Hypothalamus (tissue), 51 donors: ENCODE results near the gene CACNA2D2.

Experiments
- DNase-seq, 51 donors: peaks; one replicate each; lab custom pipeline; 2025; lab: John Stamatoyannopoulos, UW

CACNA2D2 gene

DNA sequence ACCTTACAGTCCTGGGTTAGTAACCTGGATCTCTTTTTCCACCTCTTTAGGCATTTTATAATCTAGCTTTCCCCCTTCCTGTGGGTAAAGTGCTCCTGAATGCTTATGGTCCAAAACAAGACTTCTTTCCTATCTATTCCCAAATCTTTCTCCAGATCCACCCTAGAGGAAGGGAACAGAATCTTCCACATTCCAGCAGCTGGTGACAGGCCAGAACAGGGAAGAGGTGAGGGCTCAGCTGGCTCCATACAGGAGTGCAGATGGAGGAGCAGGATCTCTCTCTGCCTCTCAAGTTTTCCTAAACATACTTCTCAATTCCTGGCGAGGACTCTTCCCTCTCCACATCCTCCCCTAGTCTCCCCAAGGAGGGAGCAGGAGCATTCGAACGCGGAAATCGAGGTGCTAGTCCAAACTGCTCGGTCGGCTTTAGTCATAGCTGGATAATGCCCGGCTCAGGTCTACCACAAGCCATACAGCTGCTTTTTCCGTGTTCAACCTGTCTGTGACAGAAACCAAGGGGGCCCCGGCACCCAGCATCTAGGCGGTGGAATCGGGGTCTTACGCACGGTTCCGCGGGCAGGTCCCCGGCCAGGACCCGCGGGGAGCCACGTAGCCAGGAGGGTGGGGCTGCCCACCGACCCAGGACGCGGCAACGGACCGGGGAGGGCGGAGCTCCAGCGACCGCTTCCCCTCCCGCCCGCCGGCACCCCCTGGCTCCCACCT lies 166.8 kb downstream of the CACNA2D2 start:
- peak in 1 of 51 donors; percentile 52 for DNase-seq

DNA sequence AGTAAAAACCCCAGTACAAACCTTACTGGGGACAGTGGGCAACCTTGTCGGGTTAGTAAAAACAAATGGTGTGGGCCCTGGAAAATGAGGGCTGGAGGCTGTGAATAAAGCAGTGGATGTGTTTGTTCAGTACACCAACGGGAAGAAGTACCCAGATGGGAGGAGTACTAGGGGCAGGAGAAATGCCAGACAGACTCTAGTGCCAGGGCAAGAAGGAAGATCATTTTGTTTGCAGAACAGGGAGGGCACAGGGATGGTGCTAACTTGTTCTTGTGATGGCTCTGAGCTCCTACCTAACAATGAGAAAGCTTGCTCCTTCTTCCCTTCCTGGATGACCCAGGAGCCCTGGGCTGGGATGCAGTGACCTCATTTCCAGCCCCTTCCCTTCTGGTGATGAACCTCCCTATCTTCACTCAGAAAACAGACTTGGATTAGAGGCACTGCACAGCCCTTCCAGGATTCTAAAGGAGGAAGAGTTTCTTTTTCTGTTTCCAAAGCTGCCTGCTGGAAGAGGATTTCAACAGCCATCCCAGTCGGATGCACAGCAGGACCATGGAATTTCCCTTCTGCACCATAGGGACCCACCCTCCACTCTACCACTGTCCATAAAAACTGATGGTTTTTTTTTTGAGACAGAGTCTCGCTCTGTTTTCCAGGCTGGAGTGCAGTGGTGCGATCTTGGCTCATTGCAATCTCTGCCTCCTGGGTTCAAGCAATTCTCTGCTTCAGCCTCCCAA lies 168.9 kb downstream of the CACNA2D2 start:
- DNase-seq, result no peak

DNA sequence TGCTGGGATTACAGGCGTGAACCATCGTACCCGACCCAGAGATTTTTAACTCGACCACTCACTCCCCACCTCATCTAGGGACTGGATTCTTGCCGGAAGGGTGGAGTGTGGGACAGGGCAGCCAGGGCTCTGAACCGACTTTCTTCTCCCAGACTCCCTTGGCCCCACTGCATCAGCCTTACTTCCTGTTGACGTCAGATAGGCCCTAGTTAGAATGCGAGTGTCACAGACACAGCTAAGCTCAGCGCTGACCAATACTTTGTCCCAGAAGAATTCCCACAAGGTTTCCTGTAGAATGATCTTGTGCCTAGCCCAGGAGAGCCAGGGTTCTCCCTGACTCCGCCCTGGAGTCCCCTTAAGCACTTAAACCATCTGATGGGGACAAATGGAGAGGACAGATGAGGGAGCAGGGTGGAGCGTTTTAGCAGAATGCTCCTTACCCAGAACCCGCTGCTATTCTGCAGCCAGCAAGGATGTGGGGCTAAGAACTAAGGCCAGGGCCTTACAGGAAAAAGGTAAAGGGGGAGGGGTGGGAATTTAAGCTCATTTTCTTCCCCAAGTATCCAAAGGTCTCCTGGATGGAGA lies 169.6 kb downstream of the CACNA2D2 start:
- DNase-seq, result no peak

DNA sequence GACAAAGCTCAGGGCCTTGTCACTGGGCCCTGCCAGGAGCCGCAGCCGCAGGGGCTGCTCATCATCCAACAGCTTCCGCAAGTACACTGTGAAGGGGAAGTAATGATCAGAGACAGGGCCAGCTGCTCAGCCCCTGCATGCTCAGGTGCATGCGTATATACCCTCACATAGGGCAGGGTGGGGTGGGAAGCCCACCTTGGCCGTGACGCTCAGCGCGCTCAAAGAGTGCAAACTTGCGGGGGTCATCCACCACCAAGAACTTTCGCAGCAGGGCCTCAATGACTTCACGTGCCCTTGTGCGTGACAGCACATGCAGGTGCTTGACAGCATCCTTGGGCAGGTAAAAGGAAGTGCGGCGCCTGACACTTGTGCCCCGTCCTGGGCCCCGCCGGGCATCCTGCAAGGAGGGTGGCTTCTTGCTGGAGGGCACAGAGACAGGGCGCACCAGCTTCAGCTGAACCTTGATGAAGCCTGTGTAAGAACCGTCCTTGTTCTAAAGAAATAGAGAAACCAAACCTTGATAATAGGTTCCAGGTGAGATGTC lies 172.0 kb downstream of the CACNA2D2 start:
- DNase-seq, result no peak

DNA sequence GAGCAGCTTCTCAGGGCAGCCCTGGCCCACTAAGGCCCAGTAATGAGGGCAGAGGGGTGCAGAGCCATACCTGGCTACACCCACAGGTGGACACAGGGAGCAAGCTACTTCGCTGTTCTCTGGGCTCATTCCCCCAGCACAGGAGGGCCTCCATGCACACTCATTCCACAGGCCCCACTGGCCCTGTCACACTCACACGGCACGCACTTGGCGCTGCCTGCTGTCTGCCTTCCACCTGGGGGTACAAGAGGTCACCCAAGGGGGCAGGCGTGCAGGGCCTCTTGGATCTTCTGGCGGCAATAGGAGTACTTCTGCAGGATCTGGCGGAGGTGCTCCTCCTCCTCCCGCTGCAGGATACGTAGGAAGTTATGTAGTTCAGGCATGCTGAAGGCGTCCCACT lies 173.1 kb downstream of the CACNA2D2 start:
- no peak for DNase-seq

- DNase-seq, result peak; percentile 58 to 98 (median 93)
Measured at GRCh38 chr3:50327943-50328691, 175.3 kb downstream of the CACNA2D2 start, which contains the start of gene TUSC2. TUSC2 (minus strand) TSS chr3:50328223; CDS start chr3:50328099, 124 bp downstream.

DNA sequence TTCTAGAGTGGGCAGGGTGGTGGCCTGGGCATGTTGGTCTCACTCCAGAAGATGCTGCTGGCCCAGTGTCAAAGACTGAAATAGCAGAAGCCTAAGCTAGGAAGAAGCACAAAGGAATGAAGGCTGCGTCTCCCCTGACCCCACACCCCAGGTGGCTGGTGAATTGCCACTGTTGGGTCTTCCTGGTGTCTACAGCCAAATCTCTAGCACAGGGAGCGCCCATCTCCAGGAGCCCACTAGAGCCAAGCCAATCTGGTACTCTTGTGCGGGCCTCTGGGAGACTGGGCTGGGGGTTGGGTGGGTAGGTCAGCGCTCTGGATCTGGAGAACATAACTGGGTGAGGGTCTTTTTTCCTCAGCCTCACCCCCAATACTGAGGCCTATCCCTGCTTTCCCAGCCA lies 176.3 kb downstream of the CACNA2D2 start:
- DNase-seq, result no peak

DNA sequence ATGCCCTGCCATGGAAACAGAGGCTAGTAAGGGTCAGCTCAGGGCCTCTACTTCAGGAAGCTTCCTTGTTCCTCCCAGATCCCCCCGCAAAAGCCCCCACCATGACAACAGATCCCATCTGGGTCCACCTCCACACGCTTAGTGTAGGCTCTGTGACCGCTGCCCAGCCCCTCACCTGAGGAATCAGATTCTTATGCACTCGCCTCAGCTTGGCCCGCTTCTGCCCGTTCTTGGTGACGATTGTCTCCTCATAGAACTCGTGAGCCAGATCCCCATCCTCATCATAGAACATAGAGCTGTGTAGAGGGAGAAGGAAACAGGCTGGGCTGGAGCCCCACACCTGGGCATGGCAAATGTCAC lies 177.3 kb downstream of the CACNA2D2 start:
- no peak for DNase-seq

DNA sequence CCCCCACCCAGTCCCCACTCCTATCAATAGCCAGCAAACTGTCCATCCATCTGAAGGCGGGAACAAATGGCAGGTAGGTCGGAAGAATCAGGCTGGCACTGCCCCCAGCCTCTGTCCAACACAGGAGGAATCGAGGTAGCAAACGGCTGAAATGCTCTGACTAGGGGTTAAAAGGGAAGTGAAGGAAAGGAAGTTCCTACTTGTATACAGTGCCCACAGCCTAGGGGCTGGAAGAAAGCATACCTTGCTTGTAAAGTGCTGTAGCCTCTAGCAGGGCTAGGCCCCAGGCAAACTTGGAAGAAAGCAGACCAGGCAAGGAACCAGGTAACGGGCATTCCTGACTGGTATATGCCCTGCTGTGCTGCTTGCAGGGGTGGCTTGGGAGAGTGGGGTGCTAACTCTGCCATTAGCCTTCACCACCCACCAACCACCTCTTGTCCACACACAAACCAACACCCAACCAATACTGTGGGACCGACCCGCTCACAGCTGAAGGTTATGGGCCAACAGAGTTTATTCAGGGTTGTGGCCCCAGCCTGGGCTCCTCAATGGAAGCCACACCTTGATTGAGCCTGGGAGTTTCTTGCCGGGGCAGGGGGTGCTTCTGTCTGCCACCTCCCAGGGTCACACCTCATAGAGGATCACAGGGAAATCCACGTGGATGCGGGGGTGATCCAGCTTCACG lies 177.8 kb downstream of the CACNA2D2 start:
- no peak for DNase-seq

- DNase-seq, result no peak
Measured at GRCh38 chr3:50325113-50325480, 178.3 kb downstream of the CACNA2D2 start.

- DNase-seq, result peak in 33 of 51 donors; percentile 11 to 72 (median 49)
Measured at GRCh38 chr3:50324351-50325112, 178.9 kb downstream of the CACNA2D2 start.

DNA sequence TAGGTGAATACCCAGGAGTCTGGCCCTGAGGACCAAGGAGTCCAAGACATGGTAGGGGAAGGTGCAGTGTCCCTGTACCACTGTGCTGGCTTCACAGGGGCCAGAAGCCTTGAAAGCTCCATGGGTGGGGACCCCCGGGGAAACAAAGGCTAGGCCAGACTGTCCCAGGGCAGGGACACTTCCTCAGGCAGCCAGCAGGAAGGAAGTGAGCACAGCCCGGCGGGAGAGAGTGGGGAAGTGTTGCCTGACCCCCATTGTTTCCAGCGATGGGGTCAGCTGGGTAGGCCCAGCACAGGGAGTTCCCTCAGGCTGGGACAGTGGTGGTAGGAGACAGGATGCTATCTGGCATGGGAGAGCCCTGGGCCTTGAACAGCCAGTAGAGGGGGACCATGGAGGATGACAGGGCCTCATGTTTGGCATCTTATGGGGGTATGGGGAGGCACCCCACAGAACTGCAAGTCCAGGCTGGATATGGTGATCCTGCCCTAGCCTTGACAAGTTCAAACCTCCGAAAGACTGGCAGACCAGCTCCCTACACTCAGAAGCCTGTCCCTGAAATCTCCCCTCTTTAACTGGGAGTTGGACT lies 179.7 kb downstream of the CACNA2D2 start:
- DNase-seq, result peak in 1 of 51 donors; percentile 10

GRCh38 chr3:50323092-50323600 lies 180.3 kb downstream of the CACNA2D2 start:
- peak in 4 of 51 donors; percentile 16 to 33 (median 20) for DNase-seq

GRCh38 chr3:50322386-50323091 lies 180.9 kb downstream of the CACNA2D2 start, which contains the start of gene HYAL2:
HYAL2 (minus strand) TSS chr3:50322745; CDS start chr3:50320489, 2,256 bp downstream.
- no peak for DNase-seq

DNA sequence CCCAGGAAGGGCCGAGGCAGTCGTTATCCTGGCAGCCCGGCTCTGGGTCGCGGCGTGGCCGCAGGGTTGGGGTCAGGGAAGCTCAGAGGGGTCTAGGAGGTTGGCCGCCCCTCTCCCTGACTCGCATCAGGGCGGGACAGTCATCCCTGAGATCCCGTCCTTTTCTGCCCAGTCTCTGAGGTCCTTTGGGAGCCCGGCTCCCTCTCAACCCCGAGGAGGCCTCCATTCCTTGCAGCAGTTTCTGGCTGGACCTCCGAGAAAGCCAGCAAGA lies 181.4 kb downstream of the CACNA2D2 start:
- DNase-seq, result no peak

GRCh38 chr3:50321336-50322114 lies 181.9 kb downstream of the CACNA2D2 start:
- DNase-seq, result peak; percentile 71 to 98 (median 89)

GRCh38 chr3:50320853-50321335 lies 182.5 kb downstream of the CACNA2D2 start:
- DNase-seq, result peak in 49 of 51 donors; percentile 59 to 95 (median 87)
